ENCODE measurements around the gene DSC3. TPM values are rescaled to one million over a fixed set of nuclear protein-coding genes. Genes with fewer than 3 reads are reported as not detected.

DSC3 gene
- total RNA-seq, 4 donors from 2014 or later: 0.15 to 1.5 (median 0.33) TPM; not detected in 1

Small RNA genes lying within 50 kb of the gene (small RNA-seq; reads per million reads assigned to genes)
- gene RNU6-857P: not detected

Other genes starting within 250 kb of the DSC3 start
- 10 to 100 TPM in 1 of 4 donors, 1 to 10 TPM in 3; 7.0 to 11.7 (median 7.5) TPM for gene DSC2, start 59.7 kb upstream of the DSC3 start, total RNA-seq
- not detected for gene DSC1, start 120.1 kb upstream of the DSC3 start, total RNA-seq

All from thyroid gland (tissue), 4 donors.